GM19468 (cell line): ENCODE data around the gene CLDN8.

Source experiments
- ATAC-seq: cut with Tn5 transposase; IDR thresholded peaks from one replicate; pipeline ENCODE4 v1.9.1; 2021; ENCODE audit warnings: mild to moderate bottlenecking, moderate library complexity, moderate number of reproducible peaks; ENCODE audit not compliant: unreplicated experiment; ENCODE audit errors: extremely low read depth

CLDN8 gene

GRCh38 chr21:30207252-30207579 lies 8.7 kb downstream of the CLDN8 start:
- ATAC-seq, result no peak

- no peak for ATAC-seq
Measured at GRCh38 chr21:30206551-30207251, 9.2 kb downstream of the CLDN8 start.

GRCh38 chr21:30200000-30200399 lies 15.9 kb downstream of the CLDN8 start:
- ATAC-seq, result no peak

GRCh38 chr21:30194701-30195299 lies 21.1 kb downstream of the CLDN8 start:
- no peak for ATAC-seq

- ATAC-seq, result no peak
Measured at GRCh38 chr21:30193201-30193600, 22.7 kb downstream of the CLDN8 start.

- ATAC-seq, result no peak
Measured at GRCh38 chr21:30190554-30190953, 25.3 kb downstream of the CLDN8 start.

GRCh38 chr21:30189773-30190172 lies 26.1 kb downstream of the CLDN8 start:
- ATAC-seq, result no peak

- no peak for ATAC-seq
Measured at GRCh38 chr21:30186242-30186641, 29.7 kb downstream of the CLDN8 start.

- no peak for ATAC-seq
Measured at GRCh38 chr21:30168086-30168485, 47.8 kb downstream of the CLDN8 start.

- ATAC-seq, result no peak
Measured at GRCh38 chr21:30166705-30167104, 49.2 kb downstream of the CLDN8 start, which contains the start of gene CLDN17. TSS of gene CLDN17 (minus strand) at chr21:30166805. CDS start at chr21:30166617, 188 bp downstream.

- no peak for ATAC-seq
Measured at GRCh38 chr21:30166171-30166570, 49.7 kb downstream of the CLDN8 start.

- ATAC-seq, result no peak
Measured at GRCh38 chr21:30164796-30165195, 51.1 kb downstream of the CLDN8 start.
